Measurements from ENCODE around the gene EIF5.

The EIF5 gene

DNA sequence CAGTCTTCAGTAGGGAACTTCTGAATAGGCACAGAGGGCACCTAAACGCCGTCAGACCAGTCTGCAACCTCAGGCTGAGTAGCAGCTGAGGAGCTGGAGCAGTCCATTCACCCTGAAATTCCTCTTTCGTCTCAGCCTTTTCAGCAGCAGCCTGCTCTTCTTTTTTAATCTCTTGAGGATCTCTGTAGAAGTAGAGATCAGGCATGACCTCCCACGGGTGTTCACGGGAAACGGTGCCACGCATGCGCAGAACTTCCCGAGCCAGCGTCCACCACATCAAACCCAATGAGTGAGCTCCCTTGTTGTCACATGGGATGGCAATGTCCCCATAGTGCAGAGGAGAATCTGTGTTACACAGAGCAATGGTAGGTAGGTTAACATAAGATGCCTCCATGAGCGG, 40.1 kb downstream of the EIF5 start:
- no peak for DNase-seq

DNA sequence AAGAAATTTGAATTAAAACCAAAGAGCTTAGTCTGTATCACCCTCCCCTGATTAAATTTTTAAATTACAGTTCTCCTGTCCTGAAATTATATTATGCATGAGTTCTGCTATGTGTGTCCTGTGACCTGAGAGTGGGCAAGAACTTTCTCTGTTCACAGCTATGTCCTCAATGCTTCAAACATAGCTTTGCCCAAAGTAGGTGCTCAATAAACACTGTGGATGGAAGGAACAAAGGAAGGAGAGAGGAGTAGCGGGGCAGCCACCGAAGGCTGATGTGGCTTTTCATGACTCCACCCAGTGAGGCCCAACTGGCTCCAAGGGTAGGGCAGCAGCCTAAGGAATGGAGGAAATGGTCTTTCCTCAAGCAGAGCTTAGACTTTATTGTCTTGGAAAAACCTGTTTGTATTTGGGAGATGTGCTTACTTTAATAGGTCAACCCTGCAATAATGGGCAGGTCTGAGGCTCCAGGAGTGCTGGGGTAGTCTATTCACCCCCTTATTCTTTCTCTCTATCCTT, 43.5 kb downstream of the EIF5 start:
- DNase-seq = no peak

DNA sequence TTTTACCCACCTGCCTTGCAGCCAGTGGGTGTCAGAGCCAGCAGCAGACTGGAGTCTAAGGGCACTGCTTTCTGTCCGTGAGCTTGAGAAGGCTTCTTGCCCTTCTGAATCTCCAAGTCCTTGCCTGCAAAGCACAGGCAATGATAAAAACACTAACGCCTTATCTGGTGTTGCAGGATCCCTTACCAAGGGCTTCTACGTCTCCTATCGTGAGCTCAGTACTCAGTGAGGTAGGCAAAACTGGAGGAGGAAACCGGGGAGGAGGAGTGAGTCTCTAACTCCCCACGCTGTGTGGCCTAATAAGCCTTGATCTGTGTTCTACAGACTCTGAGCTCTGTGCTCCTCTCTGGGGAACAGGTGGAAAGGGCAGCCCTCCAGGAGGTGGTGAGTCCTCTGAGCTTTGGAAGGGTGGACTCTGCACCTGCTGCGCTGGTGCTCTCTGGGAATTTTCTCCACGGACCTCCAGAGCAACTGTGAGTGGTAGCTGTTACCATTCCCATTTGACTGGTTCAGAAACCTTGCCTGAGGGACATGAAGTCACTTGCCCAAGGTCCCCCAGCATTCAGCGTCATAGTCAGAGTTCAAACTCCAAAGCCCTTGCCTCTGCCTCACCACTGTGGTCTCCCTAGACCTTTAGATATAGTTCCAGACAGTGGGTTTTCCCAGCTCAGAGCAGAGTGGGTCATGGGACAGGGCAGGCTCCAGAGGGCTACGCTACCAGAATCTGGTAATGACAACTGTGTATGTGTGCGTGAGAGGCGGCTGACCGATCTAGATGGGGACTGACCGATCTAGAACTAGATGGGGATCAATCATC, 44.2 kb downstream of the EIF5 start:
- no peak for DNase-seq

DNA sequence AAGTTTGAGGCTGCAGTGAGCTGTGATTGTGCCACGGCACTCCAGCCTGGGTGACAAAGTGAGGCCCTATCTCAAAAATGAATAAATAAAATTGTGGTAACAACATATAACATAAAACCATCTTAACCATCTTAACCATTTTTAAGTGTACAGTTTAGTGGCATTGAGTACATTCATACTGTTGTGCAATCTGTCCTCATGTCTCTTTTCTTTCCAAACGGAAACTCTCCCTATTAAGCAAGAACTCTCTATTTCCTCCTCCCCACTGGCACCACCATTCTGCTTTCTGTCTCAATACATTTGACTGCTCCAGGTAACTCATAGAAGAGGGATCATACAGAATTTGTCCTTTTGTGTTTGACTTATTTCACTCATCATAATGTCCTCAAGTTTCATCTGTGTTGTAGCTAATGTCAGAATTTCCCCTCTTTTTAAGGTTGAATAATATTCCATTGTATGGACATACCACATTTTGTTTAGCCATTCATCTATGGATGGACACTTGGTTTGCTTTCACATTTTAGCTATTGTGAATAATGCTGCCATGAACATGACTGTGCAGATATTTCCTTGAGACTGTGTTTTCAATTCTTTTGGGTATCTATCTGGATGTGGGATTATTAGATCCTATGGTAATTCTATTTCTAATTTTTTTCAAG, 46.8 kb downstream of the EIF5 start:
- no peak for DNase-seq

DNA sequence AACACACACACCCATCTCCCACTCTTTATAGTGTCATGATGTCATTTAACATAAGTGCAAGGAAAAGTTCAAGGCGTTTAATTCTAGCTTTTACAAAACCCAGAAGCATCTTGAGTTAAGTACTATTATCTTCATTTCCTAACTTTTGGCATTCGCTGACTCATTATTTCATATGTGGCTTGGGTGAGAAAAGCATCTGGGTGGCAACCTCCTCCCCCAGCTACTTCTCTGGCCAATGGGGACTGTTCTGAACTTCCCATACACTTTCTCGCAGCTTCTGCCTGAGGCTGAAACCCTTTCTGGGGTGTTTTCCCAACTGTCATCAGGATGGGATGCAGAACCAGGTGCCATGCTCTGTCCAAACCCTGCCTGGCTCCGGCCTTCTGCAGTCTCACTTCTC, 48.3 kb downstream of the EIF5 start:
- DNase-seq = no peak

DNA sequence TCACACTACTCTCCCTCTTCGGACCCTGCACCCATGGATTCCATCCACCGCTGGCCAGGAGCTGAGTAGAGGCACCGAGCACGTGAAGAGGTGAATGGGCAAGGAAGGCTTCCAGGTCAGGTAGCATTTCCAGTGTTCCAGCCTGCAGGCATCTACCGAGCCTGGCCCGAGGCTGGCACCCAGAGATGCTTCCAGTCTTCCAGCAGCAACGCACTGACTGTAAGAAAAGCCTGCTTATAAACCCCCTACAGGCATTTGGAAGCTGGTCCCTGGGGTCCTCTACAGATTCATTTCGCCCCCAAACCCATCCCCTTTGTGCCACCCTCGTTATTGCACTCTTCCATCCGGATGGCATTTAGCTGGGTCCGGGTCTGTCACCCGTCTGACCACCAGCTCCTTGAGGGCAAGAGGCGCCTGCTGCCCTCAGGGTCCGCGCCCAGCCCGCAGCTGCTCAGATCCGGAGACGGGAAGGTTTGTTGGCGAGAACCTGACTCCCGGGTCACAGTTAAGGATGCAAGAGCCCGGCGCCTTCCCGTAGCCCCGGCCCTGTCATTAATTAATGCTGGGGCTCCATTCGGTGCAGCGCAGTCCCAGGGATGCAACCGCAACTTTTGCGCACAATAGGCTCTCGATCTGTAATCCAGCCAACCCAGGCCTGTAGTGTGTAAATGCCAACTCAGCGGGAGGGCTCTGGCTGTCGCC, 50.6 kb downstream of the EIF5 start:
- DNase-seq = no peak

DNA sequence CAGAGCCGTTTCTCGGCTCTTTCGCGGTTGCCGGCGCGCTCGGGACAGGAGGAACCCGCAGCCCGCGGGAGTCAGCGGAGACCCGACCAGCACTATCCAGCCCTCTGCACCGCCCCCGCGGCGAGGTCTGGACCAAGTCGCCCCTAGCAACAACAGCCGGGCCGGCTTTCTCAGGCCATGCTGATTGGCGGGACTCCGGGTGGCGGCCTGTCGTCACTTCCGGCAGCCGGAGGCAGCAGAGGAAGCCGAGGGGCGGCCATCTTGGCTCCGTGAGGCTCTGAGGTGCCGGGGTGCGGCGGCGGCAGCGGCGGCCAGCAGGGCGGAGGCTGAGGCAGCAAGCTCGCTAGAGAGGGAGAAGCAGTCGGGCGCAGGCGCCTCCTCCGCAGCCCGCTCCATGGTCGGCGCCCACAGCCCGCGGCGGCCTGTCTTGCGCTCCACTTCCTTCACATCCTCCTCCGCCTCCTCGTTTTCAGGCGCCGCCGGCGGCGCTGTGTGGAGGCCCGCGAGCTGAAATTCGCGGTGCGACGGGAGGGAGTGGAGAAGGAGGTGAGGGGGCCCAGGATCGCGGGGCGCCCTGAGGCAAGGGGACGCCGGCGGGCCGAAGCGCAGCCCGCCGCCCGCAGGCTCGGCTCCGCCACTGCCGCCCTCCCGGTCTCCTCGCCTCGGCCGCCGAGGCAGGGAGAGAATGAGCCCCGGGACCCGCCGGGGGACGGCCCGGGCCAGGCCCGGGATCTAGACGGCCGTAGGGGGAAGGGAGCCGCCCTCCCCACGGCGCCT, 51.3 kb downstream of the EIF5 start, which contains the start of gene MARK3:
TSS of gene MARK3 (plus strand) at position 264 of the 777 bp plus-strand sequence. CDS start 615 bp downstream, outside the sequence.
- peak; percentile 94 for DNase-seq

DNA sequence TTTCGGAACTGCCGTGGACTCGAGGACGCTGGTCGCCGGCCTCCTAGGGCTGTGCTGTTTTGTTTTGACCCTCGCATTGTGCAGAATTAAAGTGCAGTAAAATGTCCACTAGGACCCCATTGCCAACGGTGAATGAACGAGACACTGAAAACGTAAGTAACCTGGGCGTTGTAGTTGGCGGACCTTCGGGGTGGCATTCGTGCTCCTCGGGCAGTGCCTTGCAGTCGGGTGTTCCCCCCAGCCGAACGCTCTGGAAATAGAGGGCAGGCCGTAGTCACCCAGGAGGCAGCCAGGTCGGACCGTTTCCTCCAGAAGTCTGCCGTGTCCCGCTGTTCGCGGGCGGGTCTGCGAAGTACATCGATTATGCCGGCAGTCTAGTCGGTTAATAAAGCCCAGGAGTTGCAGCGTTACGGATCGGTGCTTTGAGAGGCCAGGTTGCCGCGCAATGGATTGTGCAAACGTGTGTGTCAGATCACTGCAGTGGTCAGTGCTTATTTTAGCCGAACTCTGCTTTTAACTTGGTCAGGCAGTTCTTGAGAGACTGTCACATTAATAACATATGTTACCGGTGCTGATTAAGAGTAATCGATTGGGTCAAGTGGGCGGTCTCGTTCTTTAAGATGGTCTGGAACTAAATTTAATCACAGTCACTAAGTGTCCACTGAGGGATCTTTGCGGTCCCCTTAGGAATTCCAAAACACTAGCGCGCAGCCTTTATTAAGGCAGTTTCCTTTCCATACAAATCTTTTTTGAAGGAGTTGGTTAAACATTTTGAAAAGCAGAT, 52.1 kb downstream of the EIF5 start:
- no peak for DNase-seq

DNA sequence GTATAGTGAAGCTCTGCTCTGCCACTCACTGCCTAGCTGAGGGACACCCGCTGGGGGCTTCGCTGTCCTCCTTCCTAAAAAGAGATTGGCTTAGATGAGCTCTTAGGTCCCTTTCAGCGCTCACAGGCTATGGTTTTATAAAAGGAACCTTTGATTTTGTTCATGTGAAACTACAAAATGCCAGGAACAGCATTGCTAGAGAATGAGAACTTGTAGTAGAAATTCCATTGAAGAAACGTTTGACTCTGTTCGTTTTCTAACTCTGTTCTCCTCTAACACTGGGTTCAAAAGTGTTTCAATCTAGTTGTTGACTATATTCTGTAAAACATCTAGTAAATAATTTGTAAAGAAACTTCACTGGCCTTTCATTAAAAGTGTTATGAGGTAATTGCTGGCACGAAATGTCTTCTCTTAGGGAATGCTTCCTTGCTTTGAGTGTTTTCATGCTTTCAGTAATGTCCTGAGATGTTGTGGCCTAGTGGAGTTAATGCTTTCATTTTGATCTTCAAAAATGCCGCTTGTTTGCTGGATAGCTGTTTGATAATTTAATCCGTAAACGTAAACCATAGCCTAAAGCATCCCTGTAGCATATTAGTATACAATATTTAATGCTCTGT, 52.8 kb downstream of the EIF5 start:
- DNase-seq = no peak

DNA sequence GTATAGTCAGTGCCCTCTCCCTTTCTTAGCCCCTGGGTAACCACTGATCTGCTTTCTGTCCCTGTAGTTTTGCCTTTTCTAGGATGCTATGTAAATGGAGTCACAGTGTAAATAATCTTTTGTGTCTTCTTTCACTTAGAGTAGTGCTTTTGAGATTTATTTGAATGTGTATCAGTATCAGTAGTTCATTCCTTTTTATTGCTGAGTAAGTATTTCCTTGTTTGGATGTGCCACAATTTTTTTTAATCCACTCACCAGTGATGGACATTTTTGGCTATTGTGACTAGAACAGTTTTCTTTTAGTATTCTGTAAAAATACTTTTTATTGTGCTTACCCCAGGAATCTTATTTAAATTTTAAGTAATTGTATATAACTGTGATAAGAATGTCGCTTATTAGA, 54.6 kb downstream of the EIF5 start:
- no peak for DNase-seq

DNA sequence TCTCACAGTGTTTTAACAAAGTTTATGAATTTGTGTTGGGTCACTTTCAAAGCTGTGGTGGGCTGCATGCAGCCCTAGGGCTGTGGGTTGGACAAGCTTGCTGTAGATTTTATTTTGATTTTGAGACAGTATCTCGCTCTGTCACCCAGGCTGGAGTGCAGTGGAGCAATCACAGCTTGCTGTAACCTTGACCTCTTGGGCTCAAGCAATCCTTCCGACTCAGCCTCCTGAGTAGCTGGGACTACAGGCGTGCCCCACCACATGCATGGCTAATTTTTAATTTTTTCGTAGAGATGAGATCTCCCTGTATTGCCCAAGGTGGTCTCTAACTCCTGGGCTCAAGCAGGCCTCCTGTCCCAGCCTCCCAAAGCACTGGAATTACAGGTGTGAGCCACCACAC, 56.6 kb downstream of the EIF5 start:
- no peak for DNase-seq

DNA sequence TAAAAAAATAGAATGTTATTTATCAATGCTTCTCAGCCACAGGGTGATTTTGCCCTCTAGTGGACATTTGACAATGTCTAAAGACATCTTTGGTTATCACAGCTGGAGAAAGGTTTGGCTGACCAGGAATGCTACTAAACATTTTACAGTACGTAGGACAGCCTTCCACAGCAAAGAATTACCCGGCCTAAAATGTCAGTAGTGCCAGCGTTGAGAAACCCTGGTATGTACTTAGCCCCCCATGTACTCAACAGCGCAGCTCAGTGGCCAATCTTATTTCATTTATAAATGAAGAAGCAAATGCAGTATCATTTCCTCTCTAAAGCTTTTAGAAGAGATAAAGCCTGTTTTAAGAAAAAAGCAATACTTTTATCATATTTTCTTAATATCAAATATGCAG, 57.0 kb downstream of the EIF5 start:
- peak; percentile 29 for DNase-seq

DNA sequence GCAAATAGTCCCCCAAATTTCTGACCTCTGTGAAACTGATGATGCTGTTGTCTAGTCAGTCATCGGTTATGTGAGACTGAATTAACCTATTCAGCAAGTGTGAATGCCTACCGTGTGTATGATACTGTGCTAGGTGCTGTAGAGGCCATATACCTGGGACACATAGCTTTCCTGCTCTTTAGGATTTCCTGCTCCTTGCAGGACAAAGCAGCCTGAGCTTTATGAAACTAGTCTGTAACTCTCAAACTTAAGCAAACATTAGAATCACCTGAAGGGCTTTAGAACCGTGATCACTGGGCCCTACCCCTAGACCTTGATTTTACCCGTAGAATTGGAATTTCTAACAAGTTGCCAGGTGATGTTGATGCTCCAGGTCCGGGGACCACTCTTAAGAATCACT, 58.1 kb downstream of the EIF5 start:
- DNase-seq = no peak

DNA sequence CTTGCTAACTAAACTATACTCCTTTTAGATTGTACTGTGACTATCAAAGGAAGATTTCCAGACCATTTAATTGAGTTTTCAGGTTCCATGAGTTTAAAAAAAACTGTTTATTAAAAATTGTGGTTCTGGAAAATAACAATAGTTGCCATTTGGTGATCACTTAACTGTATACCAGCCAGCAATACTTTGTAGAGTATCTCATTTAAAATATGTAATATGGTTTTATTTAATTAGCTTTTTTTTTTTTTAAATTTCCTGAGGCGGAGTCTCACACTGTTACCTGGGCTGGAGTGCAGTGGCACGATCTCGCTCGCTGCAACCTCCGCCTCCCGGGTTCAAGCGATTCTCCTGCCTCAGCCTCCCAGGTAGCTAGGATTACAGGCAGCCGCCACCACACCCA, 58.5 kb downstream of the EIF5 start:
- DNase-seq = no peak

DNA sequence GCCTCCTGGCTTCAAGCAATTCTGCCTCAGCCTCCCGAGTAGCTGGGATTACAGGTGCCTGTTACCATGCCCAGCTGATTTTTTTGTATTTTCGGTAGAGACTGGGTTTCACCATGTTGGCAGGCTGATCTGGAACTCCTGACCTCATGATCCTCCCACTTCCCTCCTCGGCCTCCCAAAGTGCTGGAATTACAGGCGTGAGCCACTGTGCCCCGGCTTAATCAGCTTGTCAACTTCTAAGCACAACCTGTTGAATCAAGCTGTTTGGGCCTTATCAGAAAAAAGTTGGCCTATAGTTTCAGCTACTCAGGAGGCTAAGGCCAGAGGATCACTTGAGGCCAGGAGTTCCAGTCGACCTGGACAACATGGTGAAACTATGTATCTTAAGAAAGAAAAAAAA, 59.0 kb downstream of the EIF5 start:
- no peak for DNase-seq

DNA sequence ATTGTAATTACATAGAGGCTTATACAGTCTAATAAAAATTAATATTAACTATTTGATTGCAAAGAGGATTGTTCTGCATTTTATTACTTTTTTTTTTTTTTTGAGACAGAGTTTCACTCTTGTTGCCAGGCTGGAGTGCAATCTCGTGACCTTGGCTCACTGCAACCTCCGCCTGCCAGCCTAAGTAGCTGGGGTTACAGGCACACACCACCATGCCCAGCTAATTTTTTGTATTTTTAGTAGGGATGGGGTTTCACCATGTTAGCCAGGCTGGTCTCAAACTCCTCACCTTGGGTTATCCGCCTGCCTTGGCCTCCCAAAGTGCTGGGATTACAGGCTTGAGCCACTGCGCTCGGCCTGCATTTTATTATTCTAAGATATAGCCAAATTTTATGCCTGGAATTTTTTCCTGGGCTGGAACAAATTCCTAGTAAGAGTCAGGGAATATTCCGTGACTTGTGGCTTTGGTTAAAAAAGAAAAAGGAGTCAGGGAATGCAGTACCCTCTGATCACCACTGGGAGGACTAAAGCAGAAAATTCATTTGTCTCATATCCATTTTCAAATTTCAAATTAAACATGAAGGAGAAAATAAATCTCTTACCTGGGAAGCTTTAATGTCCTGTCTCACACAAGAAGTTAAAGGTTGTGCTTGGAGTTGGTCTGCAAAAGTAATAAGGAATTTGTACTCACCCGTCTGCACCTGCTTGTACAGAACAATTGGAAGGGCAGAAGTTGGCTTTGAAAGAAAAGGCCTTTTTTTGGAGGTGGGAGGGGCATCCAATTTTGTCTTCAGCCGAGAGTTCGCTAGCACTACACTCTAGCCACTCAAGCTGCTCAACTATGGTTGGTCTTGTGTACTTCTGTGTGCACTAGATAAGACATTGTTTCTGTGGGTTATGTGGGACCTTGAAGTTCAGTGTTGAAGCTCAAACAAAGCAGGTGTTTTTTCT, 59.9 kb downstream of the EIF5 start:
- no peak for DNase-seq

Measured in DMS 273 treated with DMSO at 0.1 percent for 48 hours (cell line).